ENCODE data around the gene PALLD.
"Not testable (repeated sequence)": the region's sequence is repeated elsewhere in the genome, so short reads cannot be mapped to it uniquely, and the experiment has no call there.

Gene PALLD

DNA sequence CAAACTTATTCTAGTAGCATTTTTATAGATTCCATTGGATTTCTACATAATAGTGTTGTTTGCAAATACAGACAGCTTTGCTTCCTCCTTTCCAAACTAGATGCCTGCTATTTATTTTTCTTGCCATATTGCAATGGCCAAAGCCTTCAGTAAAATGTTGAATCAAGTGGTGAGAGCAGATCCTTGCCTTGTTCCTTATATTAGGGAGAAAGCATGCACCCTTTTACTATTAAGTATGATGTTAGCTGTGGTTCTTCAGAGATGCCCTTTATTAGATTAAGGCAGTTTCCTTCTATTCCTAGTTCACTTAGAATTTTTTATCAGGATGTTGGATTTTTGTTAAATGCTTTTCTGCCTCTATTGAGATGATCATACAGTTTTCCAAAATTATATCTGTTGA is 279.5 kb downstream of the PALLD start:
- no peak for DNase-seq

DNA sequence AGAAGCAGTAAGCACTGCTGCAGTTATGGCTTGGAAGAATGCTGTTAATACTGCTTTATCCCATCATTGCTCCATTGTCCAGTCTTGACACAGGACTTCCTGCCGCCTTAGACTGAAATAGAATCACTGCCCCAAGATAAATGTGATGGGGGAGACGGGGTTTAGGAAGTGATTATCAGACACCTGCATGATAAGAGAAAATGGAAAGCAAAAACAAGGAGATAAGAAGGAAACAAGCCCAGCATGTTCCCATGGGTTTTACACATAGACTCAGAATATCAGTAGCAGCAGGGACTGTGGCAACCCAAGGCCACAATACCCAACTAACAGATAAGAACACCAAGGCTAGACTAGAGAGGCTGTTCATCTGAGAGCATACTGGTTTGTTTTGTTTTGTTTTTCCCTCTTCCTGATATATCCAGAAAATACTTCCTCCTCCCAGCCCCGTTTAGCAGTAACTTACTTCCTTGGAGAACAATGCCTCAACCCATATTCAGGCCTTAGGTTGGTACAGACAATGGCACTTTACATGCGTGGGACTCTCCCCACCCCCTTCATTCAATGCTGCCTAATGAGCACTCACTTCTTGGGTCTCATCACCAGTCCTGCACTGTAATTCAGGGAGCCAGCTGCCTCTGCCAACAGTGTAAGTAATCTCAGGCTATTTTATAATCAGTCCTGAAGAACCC is 280.6 kb downstream of the PALLD start:
- DNase-seq: no peak

- no peak for DNase-seq
Measured at GRCh38 chr4:168781341-168781740, 284.5 kb downstream of the PALLD start.

DNA sequence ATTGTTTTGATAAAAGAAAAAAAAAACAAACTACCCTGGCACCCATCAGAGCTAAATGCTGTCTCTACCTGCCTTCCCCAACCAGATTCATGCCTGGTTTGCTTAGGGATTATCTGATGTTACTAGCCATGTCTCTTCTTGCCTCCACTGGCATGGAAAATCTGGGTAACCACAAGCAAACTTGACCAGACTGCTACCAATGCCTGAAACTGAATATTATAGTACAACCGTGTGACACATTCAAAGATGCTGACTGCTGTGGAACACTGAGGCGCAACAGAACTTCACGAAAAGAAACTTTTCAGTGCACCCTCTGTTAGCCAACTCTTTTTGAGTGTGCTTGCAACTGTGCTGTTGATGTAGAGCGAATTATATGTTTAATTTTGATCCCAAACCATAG is 285.1 kb downstream of the PALLD start:
- no peak for DNase-seq

- no peak for DNase-seq
Measured at GRCh38 chr4:168782439-168782838, 285.6 kb downstream of the PALLD start.

GRCh38 chr4:168784786-168785461 is 288.1 kb downstream of the PALLD start:
- DNase-seq: no peak

- DNase-seq: no peak
Measured at GRCh38 chr4:168787334-168787733, 290.5 kb downstream of the PALLD start.

DNA sequence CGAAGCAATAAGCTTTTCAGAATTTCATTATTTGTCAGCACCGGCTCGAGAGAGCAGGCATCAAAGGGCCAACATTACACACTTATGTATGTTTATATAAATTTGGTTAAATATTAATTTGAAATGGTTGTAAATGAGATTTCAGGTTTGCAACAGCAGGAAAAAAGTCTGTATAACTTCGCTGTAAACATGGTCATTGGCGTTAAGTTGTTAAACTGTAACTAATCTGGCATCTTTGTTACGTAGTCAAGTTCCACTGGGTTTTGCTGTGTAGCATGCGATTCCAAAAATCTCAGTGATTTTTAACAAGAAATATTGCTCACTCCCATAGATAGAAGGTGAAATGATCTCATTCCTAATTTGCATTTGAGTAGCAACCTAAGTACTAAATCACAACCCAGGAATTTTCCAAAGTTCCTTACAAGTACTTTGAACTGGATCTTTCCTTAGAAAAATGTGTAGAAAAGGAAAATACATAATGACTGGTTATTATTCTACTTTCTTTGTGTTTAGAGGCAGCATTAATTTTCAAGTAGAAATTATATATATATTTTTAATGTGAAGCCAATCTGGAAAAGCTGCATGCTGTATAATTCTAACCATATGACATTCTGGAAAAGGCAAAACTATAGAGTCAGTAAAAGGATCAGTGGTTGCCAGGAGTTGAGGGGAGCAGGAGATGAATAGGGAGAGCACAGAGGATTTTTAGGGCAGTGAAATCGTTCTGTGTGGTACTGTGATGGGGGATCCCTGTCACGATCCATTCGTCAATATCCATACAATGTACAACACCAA is 291.1 kb downstream of the PALLD start:
- no peak for DNase-seq

- no peak for DNase-seq
Measured at GRCh38 chr4:168790898-168791297, 294.0 kb downstream of the PALLD start.

DNA sequence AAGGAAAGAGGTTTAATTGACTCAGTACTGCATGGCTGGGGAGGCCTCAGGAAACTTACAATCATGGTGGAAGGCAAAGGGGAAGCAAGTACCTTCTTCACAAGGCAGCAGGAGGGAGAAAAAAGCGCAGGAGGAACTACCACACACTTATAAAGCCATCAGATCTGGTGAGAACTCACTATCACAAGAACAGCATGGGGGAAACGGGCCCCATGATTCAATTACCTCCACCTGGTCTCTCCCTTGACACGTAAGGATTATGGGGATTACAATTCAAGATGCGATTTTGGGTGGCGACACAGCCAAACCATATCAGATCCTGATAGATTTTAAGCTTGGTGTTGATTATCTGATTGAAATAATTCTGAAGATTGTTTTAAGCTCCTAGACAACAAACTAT is 294.5 kb downstream of the PALLD start:
- no peak for DNase-seq

DNA sequence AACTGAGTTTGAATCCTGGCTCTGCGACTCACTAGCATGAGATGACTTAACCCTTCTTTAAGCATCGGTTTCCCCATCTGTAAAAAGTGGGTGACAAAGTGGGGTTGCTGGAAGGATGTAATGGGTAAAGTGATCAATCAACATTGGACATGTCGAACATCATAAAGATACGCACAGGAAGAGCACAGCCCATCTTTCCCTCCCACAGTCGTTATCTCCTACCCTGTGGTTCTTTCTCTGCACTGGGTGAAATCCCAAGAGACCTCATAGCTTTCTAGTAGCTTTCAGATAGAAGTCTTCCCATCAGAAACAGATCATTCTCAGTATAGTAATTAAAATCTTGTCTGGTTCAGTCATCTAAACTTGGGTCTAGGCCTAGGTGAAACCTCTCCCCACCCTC is 296.7 kb downstream of the PALLD start:
- no peak for DNase-seq

GRCh38 chr4:168794092-168794707 is 297.3 kb downstream of the PALLD start:
- no peak for DNase-seq

DNA sequence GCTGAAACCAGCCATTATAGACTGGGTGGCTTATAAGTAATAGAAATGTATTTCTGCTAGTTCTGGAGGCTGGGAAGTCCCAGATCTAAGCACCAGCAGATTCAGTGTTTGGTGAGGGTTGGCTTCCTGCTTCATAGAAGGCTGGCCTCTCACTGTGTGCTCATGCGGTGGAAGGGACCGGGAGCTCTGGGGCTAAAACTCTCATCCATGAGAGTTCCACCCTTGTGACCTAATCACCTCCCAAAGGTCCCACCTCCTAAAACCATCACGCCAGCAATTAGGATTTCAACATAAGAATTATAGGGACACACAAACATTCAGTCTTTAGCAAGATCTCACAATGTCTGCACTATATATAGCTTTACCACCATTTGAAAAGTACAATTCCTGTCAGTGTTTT is 298.0 kb downstream of the PALLD start:
- DNase-seq: no peak

- DNase-seq: no peak
Measured at GRCh38 chr4:168795346-168795745, 298.5 kb downstream of the PALLD start.

- no peak for DNase-seq
Measured at GRCh38 chr4:168796362-168797106, 299.7 kb downstream of the PALLD start.

GRCh38 chr4:168797194-168797593 is 300.3 kb downstream of the PALLD start:
- DNase-seq: no peak

DNA sequence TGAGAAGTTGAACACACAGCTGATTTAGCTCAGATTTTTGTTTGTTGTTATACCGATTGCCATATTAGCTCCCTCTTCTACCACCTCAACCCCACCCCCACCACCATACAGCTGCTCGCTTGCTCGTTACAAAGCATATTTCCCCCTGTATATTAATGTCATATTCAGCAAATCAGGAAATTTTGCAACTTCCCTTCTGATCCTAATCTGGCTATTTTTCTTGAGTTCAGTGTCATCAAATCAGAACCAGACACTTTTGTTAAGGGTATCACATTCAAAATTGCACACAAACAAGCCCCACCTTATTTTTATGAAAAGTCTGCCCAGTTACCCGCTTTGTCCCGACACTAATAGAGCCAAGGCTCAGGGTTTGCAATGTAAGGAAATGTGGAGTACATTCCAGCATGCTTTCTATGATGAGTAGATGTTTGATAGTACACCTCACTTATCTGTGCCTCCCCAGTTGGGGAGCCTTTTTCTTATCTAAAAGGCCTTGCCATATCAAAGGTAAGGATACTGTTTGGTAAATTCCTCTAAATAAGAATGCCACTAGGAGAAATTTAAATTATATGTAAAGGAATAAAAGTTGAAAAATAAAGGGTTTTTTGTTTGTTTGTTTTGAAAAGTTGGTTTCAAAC is 301.0 kb downstream of the PALLD start:
- no peak for DNase-seq

GRCh38 chr4:168800926-168801325 is 304.1 kb downstream of the PALLD start:
- no peak for DNase-seq

GRCh38 chr4:168802222-168802621 is 305.4 kb downstream of the PALLD start:
- DNase-seq: no peak

DNA sequence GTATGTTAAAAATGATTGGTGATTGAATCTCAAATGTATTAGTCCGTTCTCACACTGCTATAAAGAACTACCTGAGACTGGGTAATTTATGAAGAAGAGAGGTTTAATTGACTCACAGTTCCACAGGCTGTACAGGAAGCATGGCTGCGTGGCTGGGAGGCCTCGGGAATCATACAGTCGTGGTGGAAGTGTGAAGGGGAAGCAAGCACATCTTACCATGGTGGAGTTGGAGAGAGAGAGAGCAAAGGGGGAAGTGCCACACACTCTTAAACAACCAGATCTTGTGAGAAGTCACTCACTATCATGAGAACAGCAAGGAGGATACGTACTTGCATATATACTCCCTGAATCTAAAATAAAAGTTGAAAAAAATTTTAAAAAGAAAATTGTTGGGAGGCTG is 306.2 kb downstream of the PALLD start:
- DNase-seq: not testable (repeated sequence)

- no peak for DNase-seq
Measured at GRCh38 chr4:168803732-168804131, 306.9 kb downstream of the PALLD start.

DNA sequence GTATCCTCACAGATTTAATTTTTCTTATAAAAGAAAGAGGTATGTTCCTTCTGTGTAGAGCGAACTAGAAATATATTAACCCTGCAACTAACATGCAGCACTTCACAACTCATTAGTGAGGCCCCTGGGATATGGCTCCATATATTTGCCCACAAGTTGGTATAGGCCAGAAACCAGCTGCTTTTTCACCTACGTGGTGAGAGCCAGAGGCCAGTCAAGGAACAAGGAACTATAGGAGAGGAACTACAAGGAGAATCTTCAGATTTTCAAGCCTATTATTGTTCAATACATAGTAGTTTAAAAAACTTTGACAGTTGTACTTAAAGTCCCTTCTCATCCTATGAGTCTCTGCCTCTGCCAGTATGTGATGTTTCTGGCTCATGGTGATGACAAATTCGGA is 307.3 kb downstream of the PALLD start:
- DNase-seq: no peak
